Duodenal mucosa (tissue), 2 donors: ENCODE data around the gene GFAP.

Experiments used
- H3K27ac ChIP-seq: one replicate; pipeline ENCODE4 v1.7.0; 2013; ENCODE audit warnings: low read depth, low read length
- H3K27me3 ChIP-seq, 2 donors: one replicate each; pipeline ENCODE4 v1.7.0; 2013; ENCODE audit warnings: low read length in 2 of 2, control low read depth in 1 of 2; ENCODE audit not compliant: insufficient read depth in 2 of 2, control insufficient read depth in 1 of 2
- H3K36me3 ChIP-seq, 2 donors: one replicate each; pipeline ENCODE4 v1.7.0; 2013; ENCODE audit warnings: low read length in 2 of 2, control low read depth in 1 of 2; ENCODE audit not compliant: insufficient read depth in 2 of 2, control insufficient read depth in 1 of 2
- H3K4me1 ChIP-seq, 2 donors: one replicate each; pipeline ENCODE4 v1.7.0; 2013; ENCODE audit warnings: low read length in 2 of 2, control low read depth in 1 of 2; ENCODE audit not compliant: insufficient read depth in 2 of 2, control insufficient read depth in 1 of 2
- H3K4me3 ChIP-seq, 2 donors: one replicate each; pipeline ENCODE4 v1.7.0; 2013; ENCODE audit warnings: low read length in 2 of 2, low read depth in 1 of 2
- H3K9ac ChIP-seq, 2 donors: one replicate each; pipeline ENCODE4 v1.7.0; 2013; ENCODE audit warnings: low read length in 2 of 2, low read depth in 1 of 2
- H3K9me3 ChIP-seq, 2 donors: one replicate each; pipeline ENCODE4 v1.7.0; 2013; ENCODE audit warnings: low read length in 2 of 2, control low read depth in 1 of 2; ENCODE audit not compliant: control insufficient read depth in 1 of 2

Gene GFAP

GRCh38 chr17:44931376-44931775 is 16.1 kb upstream of the GFAP start:
- Histone ChIP-seq H3K36me3 (peaks cover 0 to 65% of the 10 kb centered on the region in 2 donors), H3K27me3 (no peaks in the 10 kb centered on the region), H3K9me3 (no peaks in the 10 kb centered on the region), H3K4me1 (no peaks in the 10 kb centered on the region), H3K9ac (no peak overlapping the region), H3K27ac (no peak overlapping the region), H3K4me3 (no peak overlapping the region)

- Histone ChIP-seq H3K27ac (no peak overlapping the region), H3K36me3 (peaks cover 0 to 63% of the 10 kb centered on the region in 2 donors), H3K9ac (no peak overlapping the region), H3K27me3 (no peaks in the 10 kb centered on the region), H3K4me1 (no peaks in the 10 kb centered on the region), H3K9me3 (no peaks in the 10 kb centered on the region), H3K4me3 (no peak overlapping the region)
Measured at GRCh38 chr17:44930667-44931066, 15.4 kb upstream of the GFAP start.

GRCh38 chr17:44928950-44929720 is 13.8 kb upstream of the GFAP start:
- H3K9ac ChIP-seq = no peak overlapping the region
- no peaks in the 10 kb centered on the region for H3K9me3 ChIP-seq
- H3K27me3 ChIP-seq = no peaks in the 10 kb centered on the region
- no peak overlapping the region for H3K4me3 ChIP-seq
- H3K4me1 ChIP-seq = no peaks in the 10 kb centered on the region
- no peak overlapping the region for H3K27ac ChIP-seq
- peaks cover 0 to 57% of the 10 kb centered on the region in 2 donors for H3K36me3 ChIP-seq

GRCh38 chr17:44928136-44928535 is 12.8 kb upstream of the GFAP start:
- no peak overlapping the region for H3K27ac ChIP-seq
- H3K4me3 ChIP-seq = no peak overlapping the region
- H3K4me1 ChIP-seq = no peaks in the 10 kb centered on the region
- no peaks in the 10 kb centered on the region for H3K27me3 ChIP-seq
- H3K9me3 ChIP-seq = no peaks in the 10 kb centered on the region
- H3K36me3 ChIP-seq = peaks cover 0 to 50% of the 10 kb centered on the region in 2 donors
- H3K9ac ChIP-seq = no peak overlapping the region

GRCh38 chr17:44927696-44928095 is 12.4 kb upstream of the GFAP start:
- H3K9ac ChIP-seq = no peak overlapping the region
- H3K36me3 ChIP-seq = peaks cover 0 to 46% of the 10 kb centered on the region in 2 donors
- no peak overlapping the region for H3K4me3 ChIP-seq
- H3K27ac ChIP-seq = no peak overlapping the region
- H3K4me1 ChIP-seq = no peaks in the 10 kb centered on the region
- no peaks in the 10 kb centered on the region for H3K27me3 ChIP-seq
- no peaks in the 10 kb centered on the region for H3K9me3 ChIP-seq

GRCh38 chr17:44926821-44927525 is 11.7 kb upstream of the GFAP start:
- Histone ChIP-seq H3K4me3 (no peak overlapping the region), H3K36me3 (peaks cover 0 to 39% of the 10 kb centered on the region in 2 donors), H3K9ac (no peak overlapping the region), H3K9me3 (no peaks in the 10 kb centered on the region), H3K27me3 (no peaks in the 10 kb centered on the region), H3K27ac (no peak overlapping the region), H3K4me1 (no peaks in the 10 kb centered on the region)

GRCh38 chr17:44925731-44926697 is 10.7 kb upstream of the GFAP start:
- Histone ChIP-seq H3K36me3 (peaks cover 0 to 30% of the 10 kb centered on the region in 2 donors), H3K4me3 (no peak overlapping the region), H3K9me3 (no peaks in the 10 kb centered on the region), H3K9ac (no peak overlapping the region), H3K4me1 (no peaks in the 10 kb centered on the region), H3K27ac (no peak overlapping the region), H3K27me3 (peaks cover 4% of the 10 kb centered on the region in 2 donors)

GRCh38 chr17:44924107-44924544 is 8.8 kb upstream of the GFAP start:
- peaks cover 0 to 21% of the 10 kb centered on the region in 2 donors for H3K36me3 ChIP-seq
- no peaks in the 10 kb centered on the region for H3K4me1 ChIP-seq
- H3K4me3 ChIP-seq = no peak overlapping the region
- no peaks in the 10 kb centered on the region for H3K9me3 ChIP-seq
- H3K27me3 ChIP-seq = peaks cover 4 to 13% of the 10 kb centered on the region in 2 donors
- H3K27ac ChIP-seq = no peak overlapping the region
- H3K9ac ChIP-seq = no peak overlapping the region

- no peaks in the 10 kb centered on the region for H3K4me1 ChIP-seq
Measured at GRCh38 chr17:44922746-44923470, 7.6 kb upstream of the GFAP start.

More at GRCh38 chr17:44922746-44923470, 7.6 kb upstream of the GFAP start:
- H3K27me3 ChIP-seq = peaks cover 4 to 13% of the 10 kb centered on the region in 2 donors
- H3K9ac ChIP-seq = no peak overlapping the region
- peaks cover 0 to 10% of the 10 kb centered on the region in 2 donors for H3K36me3 ChIP-seq
- no peak overlapping the region for H3K27ac ChIP-seq
- no peaks in the 10 kb centered on the region for H3K9me3 ChIP-seq
- no peak overlapping the region for H3K4me3 ChIP-seq
